ENCODE results near the gene MLNR.

Gene MLNR

DNA sequence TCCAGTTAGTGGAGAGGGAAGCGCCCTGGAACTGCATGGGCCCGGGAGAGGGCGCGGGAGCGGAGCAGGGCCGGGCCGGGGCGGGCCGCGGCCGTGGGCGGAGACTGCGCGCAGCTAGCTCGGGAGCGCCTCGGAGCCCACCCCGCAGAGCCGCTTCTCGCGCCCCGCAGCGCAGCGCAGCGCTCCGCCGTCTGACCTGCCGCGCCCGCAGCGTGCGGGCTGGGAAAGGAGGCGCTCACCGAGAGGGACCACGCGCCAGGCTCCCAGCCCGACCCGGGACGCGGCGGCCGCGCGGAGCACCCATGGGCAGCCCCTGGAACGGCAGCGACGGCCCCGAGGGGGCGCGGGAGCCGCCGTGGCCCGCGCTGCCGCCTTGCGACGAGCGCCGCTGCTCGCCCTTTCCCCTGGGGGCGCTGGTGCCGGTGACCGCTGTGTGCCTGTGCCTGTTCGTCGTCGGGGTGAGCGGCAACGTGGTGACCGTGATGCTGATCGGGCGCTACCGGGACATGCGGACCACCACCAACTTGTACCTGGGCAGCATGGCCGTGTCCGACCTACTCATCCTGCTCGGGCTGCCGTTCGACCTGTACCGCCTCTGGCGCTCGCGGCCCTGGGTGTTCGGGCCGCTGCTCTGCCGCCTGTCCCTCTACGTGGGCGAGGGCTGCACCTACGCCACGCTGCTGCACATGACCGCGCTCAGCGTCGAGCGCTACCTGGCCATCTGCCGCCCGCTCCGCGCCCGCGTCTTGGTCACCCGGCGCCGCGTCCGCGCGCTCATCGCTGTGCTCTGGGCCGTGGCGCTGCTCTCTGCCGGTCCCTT lies at the start of gene MLNR:
MLNR (plus strand) TSS at position 303 of the 820 bp plus-strand sequence; CDS start at position 303, 0 bp downstream.
- TF ChIP-seq POLR2A (IDR thresholded peaks at IDR 0.05; ENCODE audit: low read depth, low read length), result no peak
- DNase-seq (ENCODE audit: insufficient read length, low spot score) (no peak), FAIRE-seq (no peak)

DNA sequence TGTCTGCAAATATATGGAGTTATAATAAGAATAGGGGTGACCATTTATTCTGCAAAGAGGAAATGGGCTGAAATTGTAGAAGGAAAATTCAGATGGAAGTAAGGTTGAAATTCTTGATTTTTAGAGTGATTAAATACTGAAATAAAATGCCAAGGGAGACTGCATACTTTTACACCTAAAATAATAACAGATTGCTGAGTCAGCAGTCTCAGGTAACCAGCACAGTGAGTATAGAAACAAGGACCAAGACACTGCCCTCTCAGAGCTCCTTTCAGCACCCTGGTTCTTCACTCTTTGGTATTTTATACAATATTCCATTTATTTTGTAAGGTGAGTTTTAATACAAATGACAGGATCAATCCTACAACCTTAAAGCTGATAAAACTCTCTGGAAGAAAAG lies 48.8 kb upstream of the MLNR start:
- DNase-seq (ENCODE audit: insufficient read length, low spot score) (no peak), FAIRE-seq (no peak)
- no peak for TF ChIP-seq POLR2A (IDR thresholded peaks at IDR 0.05; ENCODE audit: low read depth, low read length)

GRCh38 chr13:49183672-49184325 lies 36.3 kb upstream of the MLNR start:
- DNase-seq (ENCODE audit: insufficient read length, low spot score) (no peak), FAIRE-seq (no peak)
- no peak for TF ChIP-seq POLR2A (IDR thresholded peaks at IDR 0.05; ENCODE audit: low read depth, low read length)

GRCh38 chr13:49184621-49185020 lies 35.5 kb upstream of the MLNR start:
- DNase-seq (ENCODE audit: insufficient read length, low spot score), result no peak
- no peak for FAIRE-seq
- TF ChIP-seq POLR2A (IDR thresholded peaks at IDR 0.05; ENCODE audit: low read depth, low read length), result no peak

DNA sequence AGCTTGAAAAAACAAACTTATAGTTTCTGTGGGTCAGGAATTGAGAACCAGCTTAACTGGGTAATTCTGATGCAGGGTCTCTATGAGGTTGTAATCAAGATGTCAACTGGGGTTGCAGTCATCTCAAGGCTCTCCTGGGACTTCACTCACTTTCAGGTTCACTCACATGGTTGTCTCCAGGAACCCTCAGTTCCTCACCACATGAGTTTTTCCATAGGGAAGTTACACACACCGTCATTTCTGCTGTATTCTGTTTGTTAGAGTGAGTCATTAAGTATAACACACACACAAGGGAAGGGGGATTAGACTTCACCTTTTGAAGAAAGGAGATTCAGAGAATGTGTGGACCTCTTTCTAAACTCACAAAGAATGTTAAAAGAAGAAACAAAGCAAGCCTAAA lies 34.9 kb upstream of the MLNR start:
- FAIRE-seq (no peak), DNase-seq (ENCODE audit: insufficient read length, low spot score) (no peak)
- no peak for TF ChIP-seq POLR2A (IDR thresholded peaks at IDR 0.05; ENCODE audit: low read depth, low read length)

DNA sequence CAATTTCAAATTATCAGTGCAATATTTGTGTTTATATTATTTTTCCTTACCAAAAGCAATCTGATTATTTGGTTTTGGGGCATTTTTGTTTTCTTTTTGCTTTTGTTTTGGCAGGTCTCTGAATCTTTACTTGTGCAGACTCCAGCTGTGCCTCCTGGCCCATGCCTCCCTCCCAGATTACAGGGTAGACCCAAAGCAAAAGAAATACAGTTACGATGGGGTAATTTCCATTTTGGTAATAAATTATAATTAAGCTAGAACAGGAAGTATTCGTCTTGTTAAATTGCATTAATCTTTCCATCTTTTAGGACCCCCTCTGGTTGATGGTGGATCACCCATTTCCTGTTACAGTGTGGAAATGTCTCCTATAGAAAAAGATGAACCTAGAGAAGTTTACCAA lies 29.2 kb upstream of the MLNR start:
- DNase-seq (ENCODE audit: insufficient read length, low spot score), result no peak
- no peak for TF ChIP-seq POLR2A (IDR thresholded peaks at IDR 0.05; ENCODE audit: low read depth, low read length)
- FAIRE-seq, result no peak

GRCh38 chr13:49206641-49207040 lies 13.5 kb upstream of the MLNR start:
- DNase-seq (ENCODE audit: insufficient read length, low spot score), result no peak
- TF ChIP-seq POLR2A (IDR thresholded peaks at IDR 0.05; ENCODE audit: low read depth, low read length), result no peak
- no peak for FAIRE-seq

GRCh38 chr13:49208619-49209018 lies 11.5 kb upstream of the MLNR start:
- DNase-seq (ENCODE audit: insufficient read length, low spot score), result no peak
- no peak for TF ChIP-seq POLR2A (IDR thresholded peaks at IDR 0.05; ENCODE audit: low read depth, low read length)
- no peak for FAIRE-seq

GRCh38 chr13:49210114-49210513 lies 10.0 kb upstream of the MLNR start:
- no peak for DNase-seq (ENCODE audit: insufficient read length, low spot score)
- no peak for FAIRE-seq

GRCh38 chr13:49210669-49211068 lies 9.5 kb upstream of the MLNR start:
- no peak for TF ChIP-seq POLR2A (IDR thresholded peaks at IDR 0.05; ENCODE audit: low read depth, low read length)
- DNase-seq (ENCODE audit: insufficient read length, low spot score) (no peak), FAIRE-seq (no peak)

More at GRCh38 chr13:49210114-49210513, 10.0 kb upstream of the MLNR start:
- no peak for TF ChIP-seq POLR2A (IDR thresholded peaks at IDR 0.05; ENCODE audit: low read depth, low read length)

DNA sequence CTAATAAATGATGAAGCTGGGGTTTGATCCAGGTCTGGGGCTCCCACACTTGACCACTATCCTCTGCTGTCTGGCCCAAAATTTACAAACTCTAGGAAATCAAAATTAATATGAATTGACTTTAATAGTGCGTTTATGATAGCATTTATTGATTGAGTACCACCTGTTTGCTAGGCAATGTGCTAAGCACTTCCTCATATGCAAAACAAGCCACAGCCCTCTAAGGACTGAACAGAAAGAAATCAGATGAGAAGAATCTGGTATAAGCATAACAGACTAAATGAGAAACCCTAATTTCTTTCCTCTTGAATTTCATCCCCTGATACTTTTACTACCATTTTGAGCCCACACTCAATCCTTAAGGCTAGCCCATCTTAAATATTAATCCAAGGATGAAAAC lies 6.6 kb upstream of the MLNR start:
- DNase-seq (ENCODE audit: insufficient read length, low spot score) (no peak), FAIRE-seq (no peak)
- TF ChIP-seq POLR2A (IDR thresholded peaks at IDR 0.05; ENCODE audit: low read depth, low read length), result no peak

- no peak for TF ChIP-seq POLR2A (IDR thresholded peaks at IDR 0.05; ENCODE audit: low read depth, low read length)
- no peak for DNase-seq (ENCODE audit: insufficient read length, low spot score)
- no peak for FAIRE-seq
Observed at GRCh38 chr13:49213997-49214916, 5.9 kb upstream of the MLNR start.

GRCh38 chr13:49214917-49215376 lies 5.2 kb upstream of the MLNR start:
- DNase-seq (ENCODE audit: insufficient read length, low spot score) (no peak), FAIRE-seq (no peak)

GRCh38 chr13:49216334-49216733 lies 3.8 kb upstream of the MLNR start:
- no peak for TF ChIP-seq POLR2A (IDR thresholded peaks at IDR 0.05; ENCODE audit: low read depth, low read length)
- FAIRE-seq (no peak), DNase-seq (ENCODE audit: insufficient read length, low spot score) (no peak)

More at GRCh38 chr13:49214917-49215376, 5.2 kb upstream of the MLNR start:
- TF ChIP-seq POLR2A (IDR thresholded peaks at IDR 0.05; ENCODE audit: low read depth, low read length), result no peak

Measured in H54 (cell line).